EL (cell line): ENCODE measurements around the gene COPB2.
"Not testable (repeated sequence)": the region's sequence is repeated elsewhere in the genome, so short reads cannot be mapped to it uniquely, and the experiment has no call there.

ENCODE experiments used
- DNase-seq: peaks from one replicate; pipeline ENCODE4 v3.0.0-alpha.2; 2016

The COPB2 gene

GRCh38 chr3:139377378-139377777 lies 12.1 kb downstream of the COPB2 start:
- no peak for DNase-seq

DNA sequence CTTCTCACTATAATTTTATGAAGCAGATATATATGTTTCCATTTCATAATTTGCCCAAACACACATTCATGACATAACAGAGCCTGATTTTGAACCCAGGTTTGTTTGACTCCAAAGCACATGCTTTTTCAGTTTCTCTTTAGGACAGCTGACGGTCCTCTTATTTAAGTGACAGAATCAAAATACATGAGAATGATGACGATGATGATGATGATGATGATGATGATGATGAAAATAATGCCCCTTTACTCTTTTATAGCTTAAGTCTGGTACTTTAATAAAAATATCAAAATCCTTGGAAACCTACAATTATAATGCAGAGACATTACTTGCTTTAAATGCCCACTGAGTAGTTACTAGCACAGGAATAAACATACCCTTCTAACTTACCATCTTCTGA lies 15.3 kb downstream of the COPB2 start:
- DNase-seq, result no peak

GRCh38 chr3:139364549-139364948 lies 24.9 kb downstream of the COPB2 start:
- no peak for DNase-seq

DNA sequence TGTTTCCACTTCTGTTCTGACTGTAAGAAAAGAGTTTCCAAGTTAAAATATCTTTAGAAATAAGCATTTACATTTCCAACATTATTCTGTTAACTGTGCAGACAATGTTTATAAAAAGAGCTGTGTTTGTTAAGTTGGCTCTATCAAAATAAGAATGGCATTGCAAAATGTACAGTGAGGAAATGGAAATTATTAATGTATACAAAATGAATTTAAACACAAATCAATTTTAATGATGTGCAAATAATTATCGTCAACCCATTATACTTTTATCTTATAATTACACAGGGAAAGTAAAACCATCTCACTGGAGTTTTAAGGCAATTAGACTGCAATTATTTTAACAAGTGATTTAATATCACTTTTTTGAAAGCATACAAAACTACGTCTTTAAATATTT lies 28.2 kb downstream of the COPB2 start:
- DNase-seq, result no peak

DNA sequence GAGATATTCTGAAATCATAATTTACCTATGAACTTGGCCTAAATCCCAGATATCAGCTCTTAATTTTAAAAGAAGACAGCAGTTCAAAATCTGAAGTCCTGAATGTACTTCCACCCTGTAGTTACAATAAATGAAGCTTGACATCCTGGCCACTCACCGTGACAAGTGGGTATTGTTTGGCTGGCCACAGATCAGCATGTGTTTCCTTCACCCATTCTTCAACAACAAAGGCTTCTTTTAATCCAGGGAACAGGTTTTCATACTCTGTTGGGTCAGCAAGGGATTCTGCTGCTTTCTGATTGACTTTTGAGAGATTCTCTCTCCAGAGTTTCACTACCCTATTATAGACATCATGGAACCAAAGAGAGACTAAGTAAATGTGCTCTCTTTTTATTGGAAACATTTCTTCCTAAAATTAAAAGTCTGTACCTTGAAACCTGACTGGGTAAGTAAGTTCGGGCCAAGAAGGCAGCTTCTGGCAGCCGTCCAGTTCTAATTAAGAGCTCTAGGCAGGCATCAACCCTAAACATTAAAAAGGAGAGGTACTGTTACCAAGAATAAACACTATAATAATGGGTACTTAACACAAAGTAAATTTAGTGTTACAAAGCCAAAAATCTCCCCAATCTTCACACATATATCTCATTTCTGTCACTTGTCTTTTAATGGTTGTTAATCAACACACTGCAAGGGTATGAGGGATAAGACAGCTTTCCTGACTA lies 30.4 kb downstream of the COPB2 start:
- no peak for DNase-seq

GRCh38 chr3:139357899-139358298 lies 31.5 kb downstream of the COPB2 start:
- DNase-seq, result no peak

- no peak for DNase-seq
These were observed 33.6 kb downstream of the COPB2 start for GRCh38 chr3:139355891-139356290.

DNA sequence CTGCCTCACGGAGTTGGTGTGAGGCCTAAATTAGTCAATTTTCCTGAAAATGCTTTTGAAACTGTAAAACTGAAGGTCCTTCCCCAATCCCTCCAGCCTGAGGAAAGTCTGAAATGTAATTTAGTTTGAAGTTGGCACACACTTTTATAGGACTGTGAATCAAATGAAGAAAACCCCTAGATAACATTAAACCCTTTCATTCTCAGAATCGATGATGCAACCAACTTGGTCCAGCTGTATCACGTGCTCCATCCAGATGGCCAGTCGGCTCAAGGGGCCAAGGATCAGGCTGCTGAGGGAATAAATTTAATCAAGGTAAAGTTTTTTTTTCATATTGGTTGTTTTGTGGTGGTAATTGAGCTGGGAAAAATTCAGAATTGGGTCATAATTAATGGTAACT lies 34.0 kb downstream of the COPB2 start:
- no peak for DNase-seq

- DNase-seq, result no peak
These were observed 34.8 kb downstream of the COPB2 start for GRCh38 chr3:139354661-139355060.

GRCh38 chr3:139353920-139354556 lies 35.4 kb downstream of the COPB2 start:
- DNase-seq, result peak; percentile 49

DNA sequence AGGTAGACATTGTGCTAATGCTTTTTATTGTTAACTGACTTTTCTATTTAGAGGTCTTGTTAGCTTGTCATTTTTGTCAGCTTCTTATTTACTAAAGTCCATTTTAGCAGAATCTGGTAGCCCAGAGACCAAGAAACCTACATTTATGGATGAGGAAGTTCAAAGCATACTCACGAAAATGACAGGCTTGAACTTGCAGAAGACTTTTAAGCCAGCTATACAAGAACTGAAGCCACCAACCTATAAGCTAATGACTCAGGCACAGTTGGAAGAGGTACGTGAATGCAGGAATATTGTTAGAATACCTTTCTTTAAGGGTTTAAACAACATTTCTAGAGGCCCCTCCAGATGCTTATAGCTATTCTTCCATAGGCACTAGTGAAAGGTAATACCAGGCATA lies 42.7 kb downstream of the COPB2 start:
- no peak for DNase-seq

DNA sequence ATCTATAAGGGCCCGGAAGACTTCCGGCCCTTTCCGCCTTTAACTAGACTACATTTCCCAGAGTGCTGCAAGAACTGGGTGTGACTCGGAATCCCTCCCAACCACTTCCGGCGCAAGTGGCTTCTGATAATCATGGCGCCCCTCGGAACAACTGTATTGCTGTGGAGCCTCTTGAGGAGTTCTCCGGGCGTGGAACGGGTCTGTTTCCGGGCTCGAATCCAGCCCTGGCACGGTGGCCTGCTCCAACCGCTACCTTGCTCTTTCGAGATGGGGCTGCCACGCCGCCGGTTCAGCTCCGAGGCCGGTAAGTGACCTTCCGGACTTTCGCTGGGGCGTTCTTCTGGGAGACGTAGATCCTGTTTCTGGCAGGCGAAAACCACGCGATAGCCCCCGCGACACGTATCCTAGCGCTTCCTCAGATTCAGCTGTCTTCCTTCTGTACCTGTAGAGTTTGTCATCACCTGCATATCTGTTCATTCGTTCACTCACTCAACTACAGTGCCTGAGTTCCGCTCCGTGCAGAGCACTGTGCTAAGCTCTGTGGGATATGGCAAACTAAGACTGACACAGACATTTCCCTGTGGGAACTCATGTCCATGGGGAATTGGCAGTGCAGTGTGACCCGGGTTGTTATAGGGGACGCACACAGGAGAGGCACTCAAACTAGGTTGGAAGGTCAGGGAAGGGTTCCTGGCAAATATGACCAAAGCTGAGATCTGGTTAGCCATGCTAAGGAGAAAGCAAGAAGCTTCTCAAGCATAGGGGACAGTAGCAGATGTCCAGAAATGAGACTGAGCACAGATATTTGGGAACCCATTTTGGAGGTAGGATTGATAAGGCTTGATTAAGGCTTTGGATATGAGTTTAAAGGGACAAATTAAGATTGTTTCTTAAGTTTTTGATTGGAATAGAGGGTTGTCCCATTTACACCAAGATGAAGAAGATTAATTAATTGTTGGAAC lies 45.3 kb downstream of the COPB2 start, which contains the start of gene MRPS22:
MRPS22 (plus strand) TSS at position 126 of the 962 bp plus-strand sequence; CDS start at position 133, 7 bp downstream.
- peak; percentile 89 for DNase-seq

GRCh38 chr3:139342054-139342453 lies 47.4 kb downstream of the COPB2 start:
- DNase-seq, result no peak

DNA sequence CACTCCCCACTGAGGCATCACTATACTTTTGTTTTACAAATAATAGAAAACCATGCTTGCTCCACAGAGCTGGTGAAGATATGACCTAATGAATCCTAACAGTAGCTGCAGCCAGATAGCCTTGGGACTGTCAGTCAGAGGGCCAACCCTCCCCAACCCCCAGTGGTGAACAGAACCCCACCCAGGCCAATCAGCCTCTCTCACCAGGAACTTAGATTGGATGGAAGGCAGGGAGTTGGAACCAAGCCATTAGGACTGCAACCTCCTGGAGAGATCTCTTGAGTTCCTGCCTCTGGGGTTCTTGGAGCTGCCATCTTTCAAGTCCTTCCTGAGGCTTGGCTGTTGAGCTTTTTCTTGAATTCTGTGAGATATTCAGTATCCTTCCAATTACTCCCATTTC lies 48.7 kb downstream of the COPB2 start:
- DNase-seq, result no peak

DNA sequence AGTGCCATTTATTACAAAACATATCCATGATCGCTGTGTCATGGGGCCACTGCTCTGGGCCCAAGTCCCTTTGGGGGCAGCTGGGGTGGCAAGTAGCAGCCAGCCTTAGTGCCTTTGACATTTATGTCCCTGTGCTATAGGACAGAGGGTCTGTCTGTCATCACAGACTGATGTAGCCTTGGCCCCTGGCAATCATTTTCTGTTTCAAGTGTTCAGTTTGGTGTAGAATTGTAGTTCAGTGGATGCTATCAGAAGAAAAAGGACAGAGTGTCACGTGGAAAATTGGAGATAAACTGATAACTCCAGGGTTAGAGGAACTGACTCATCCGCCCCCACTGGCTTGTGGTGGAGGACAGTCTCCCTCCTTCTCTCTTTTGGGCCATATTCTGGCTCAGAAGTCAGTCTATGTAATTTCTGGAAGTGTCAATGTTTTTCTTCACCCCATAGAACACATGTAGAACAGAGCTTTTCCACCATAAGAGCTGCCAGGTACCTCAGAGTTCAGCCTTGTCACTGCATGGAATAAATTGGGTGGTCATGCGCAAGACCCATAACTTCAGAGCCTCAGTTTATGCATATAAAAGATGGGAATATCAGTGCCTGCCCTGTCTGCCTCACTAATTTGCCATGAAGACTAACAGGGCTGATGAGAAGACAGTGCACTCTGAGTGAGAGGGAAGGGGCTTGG lies 50.1 kb downstream of the COPB2 start:
- peak; percentile 53 for DNase-seq

- DNase-seq, result no peak
These were observed 51.0 kb downstream of the COPB2 start for GRCh38 chr3:139338405-139338804.

- not testable (repeated sequence) for DNase-seq
These were observed 54.8 kb downstream of the COPB2 start for GRCh38 chr3:139334675-139335074.

GRCh38 chr3:139332092-139332491 lies 57.4 kb downstream of the COPB2 start:
- DNase-seq, result no peak

- DNase-seq, result peak; percentile 80
These were observed 60.0 kb downstream of the COPB2 start for GRCh38 chr3:139329364-139329850.

DNA sequence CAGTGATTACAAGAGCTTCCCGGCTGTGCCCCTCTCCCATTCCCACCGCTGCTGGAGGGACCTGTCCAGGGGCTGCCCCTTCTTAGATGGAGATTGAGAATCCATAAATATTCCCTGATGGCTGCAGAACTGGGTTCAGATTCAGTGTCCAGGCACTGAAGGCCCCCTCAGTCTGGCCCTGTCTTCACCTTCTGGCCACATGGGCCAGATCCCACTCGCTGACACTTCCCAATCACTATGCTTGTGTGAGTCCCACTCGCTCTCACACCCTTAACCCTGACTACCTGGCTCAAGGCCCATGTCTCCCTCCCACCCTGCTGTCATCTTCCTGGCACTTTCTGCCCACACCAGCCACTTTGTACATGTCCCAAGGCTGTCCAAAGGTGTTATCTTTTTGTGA lies 61.1 kb downstream of the COPB2 start:
- DNase-seq, result no peak

DNA sequence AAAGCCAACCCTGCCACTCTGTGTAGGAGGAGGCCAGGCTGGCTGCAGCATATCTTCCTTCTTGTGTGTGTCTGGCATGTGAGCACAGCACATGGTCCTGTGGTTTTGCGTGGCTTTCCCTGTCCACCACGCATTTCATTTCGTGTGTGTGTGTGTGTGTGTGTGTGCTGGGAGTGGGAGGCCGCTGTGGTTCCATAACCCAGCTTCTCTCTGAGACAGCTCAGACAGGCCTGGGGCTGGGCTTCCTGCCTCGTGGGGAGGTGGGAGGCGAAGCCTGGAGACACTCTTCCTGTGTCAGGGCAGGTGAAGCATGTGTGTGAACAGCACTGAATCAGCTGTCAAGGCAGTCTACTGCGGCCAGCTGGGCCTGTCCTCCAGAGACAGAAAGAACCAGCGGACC lies 61.6 kb downstream of the COPB2 start:
- DNase-seq, result no peak

DNA sequence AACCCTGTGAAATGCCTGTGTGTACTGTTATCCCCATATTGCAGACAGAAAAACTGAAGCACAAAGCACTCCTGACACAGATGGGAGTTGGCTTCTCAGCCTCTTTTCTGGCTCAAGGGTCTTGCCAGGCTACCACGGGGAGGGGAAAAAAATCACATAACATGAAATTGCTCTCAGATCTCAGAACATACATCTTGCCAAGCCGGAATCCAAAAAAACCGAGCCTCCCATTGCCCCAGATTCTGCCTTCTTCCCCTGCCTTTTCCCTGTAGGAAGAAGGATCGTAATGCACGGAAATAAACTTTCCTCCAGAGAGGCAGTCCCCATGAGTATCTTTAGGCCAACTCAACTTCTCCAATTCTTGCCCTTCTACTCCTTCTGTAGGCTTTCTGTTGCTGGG lies 62.2 kb downstream of the COPB2 start:
- no peak for DNase-seq

DNA sequence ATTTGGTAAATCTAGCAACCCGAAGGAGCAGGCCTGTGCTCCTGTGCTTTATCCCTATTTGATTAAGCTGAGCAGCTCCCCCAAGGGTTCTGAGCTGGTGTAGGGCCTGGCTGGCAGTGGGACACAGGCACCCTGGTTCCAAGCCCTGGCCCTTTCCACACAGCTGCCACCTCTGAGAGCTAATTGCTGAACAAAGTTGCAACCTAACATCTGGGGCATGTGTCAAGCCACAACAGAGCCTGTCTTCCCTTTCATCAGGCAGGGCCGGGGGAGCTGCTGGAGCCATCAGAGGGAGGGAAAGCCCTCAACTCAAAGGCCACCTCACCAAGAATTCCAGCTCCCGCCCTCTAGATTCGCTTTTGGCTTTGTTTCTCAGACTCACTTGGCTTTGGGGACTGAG lies 62.7 kb downstream of the COPB2 start:
- DNase-seq, result no peak
